ENCODE results near the gene SZT2. TPM values are rescaled to one million over a fixed set of nuclear protein-coding genes. Genes with fewer than 3 reads are reported as not detected.
"Not testable (repeated sequence)": the region's sequence is repeated elsewhere in the genome, so short reads cannot be mapped to it uniquely, and the experiment has no call there.

Gene SZT2
- polyA plus RNA-seq, 3 donors = 20.9 to 30.1 (median 21.6) TPM

- DNase-seq (ENCODE audit: extremely low read depth in 1 of 11, low read depth in 9 of 11, low spot score in 4 of 11) = no peak
Observed at GRCh38 chr1:43464681-43465504, 75.2 kb downstream of the SZT2 start.

DNA sequence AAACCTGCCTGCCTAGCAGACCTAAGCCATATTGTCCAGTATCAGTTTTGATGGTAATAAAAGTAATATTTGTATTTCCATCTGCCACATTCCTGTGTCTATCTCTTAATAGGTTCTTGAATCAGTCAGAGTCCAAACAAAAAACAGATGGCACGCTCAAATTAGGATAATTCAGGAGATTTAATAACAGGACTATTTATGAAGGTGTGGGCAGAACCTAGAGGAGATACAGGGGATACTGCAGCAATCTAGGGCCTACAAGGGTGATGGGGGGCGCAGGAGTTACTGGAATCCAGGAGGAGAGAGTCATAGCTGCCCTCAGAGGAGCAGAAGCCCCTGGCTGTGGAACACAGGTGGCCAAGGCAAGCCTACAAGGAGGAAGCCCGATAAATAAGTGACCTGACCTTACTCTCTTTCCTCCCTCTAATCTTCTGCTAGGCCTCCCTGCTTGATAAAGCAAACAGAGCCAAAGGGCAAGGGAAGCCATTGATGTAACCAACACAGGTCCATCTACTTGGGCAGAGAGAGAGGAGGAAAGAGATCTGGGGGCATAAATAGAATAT, 75.9 kb downstream of the SZT2 start:
- DNase-seq (ENCODE audit: extremely low read depth in 1 of 11, low read depth in 9 of 11, low spot score in 4 of 11) = no peak

DNA sequence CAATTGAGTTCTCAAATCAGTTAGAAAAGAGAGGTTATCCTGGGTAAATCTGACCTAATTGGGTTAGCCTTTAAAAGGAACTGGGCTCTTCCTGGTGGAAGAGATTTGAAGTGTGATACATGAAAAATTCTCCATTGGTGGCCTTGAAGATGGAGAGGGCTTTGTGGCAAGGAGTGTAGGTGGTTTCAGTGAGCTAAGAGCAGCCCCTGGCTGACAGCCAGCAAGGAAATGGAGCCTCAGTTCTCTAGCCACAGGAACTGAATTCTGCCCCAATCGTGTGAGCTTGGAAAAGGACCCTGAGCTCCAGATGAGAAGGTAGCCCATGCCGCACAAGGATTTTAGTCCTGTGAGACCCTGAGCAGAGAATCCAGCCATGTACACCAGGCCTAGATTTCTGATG, 76.7 kb downstream of the SZT2 start:
- no peak for DNase-seq (ENCODE audit: extremely low read depth in 1 of 11, low read depth in 9 of 11, low spot score in 4 of 11)

- no peak for DNase-seq (ENCODE audit: extremely low read depth in 1 of 11, low read depth in 9 of 11, low spot score in 4 of 11)
Observed at GRCh38 chr1:43468414-43468813, 78.7 kb downstream of the SZT2 start.

- no peak for DNase-seq (ENCODE audit: extremely low read depth in 1 of 11, low read depth in 9 of 11, low spot score in 4 of 11)
Observed at GRCh38 chr1:43469932-43470331, 80.2 kb downstream of the SZT2 start.

DNA sequence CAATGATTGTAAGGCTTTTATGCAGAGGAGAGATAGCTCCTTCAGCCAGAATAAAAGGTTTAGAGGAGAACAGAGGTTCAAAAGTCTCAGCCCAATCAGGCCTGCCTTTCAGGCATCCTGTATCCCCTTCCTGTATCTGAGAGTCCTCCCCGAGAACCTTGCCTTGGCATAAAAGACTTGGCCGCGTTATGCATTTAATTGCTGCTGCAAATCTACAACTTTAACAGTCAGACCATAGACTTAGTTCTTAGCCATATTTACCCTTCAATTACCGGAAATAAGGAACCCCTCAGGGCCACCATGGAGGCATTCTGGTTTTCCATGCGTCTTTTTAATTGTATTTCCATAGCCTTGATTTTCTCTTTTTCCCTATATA, 82.4 kb downstream of the SZT2 start:
- DNase-seq (ENCODE audit: extremely low read depth in 1 of 11, low read depth in 9 of 11, low spot score in 4 of 11) = no peak

GRCh38 chr1:43472463-43473151, 82.9 kb downstream of the SZT2 start:
- not testable (repeated sequence) for DNase-seq (ENCODE audit: extremely low read depth in 1 of 11, low read depth in 9 of 11, low spot score in 4 of 11)

DNA sequence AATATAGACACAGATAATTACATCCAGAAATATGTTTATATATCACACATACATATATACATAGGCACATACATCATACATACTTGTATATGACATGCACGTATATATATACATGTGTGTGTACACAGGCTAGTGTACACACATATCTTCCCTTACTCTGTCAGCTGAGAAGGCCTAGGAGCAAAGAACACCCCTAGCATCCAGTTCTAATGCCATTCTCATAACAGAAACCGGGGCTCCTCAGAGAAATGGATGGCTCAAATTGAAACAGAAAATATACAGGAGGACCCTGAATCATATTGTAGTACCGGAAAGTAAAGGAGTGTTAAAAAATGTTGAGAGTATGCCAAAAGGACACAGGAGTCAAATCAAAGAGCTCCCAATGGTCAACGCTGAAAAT, 83.8 kb downstream of the SZT2 start:
- DNase-seq (ENCODE audit: extremely low read depth in 1 of 11, low read depth in 9 of 11, low spot score in 4 of 11) = no peak

GRCh38 chr1:43475611-43476401, 86.1 kb downstream of the SZT2 start:
- DNase-seq (ENCODE audit: extremely low read depth in 1 of 11, low read depth in 9 of 11, low spot score in 4 of 11) = not testable (repeated sequence)

DNA sequence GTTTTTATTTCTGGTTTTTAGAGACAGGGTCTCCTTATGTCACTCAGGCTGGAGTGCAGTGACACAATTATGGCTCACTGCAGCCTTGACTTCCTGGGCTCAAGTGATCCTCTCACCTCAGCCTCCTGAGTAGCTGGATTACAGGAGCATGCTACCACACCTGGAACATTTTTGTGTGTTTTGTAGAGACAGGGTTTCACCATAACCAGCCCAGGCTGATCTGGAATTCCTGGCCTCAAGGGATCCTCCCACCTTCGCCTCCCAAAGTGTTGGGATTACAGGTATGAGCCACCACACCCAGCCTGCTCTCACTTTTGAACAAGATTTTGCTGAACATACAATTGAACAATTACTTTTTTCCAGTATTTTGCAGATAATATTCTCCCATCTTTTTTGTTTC, 88.0 kb downstream of the SZT2 start:
- DNase-seq (ENCODE audit: extremely low read depth in 1 of 11, low read depth in 9 of 11, low spot score in 4 of 11) = no peak

- no peak for DNase-seq (ENCODE audit: extremely low read depth in 1 of 11, low read depth in 9 of 11, low spot score in 4 of 11)
Observed at GRCh38 chr1:43479414-43479813, 89.7 kb downstream of the SZT2 start.

- peak in 9 of 11 donors; percentile 8 to 36 (median 23) for DNase-seq (ENCODE audit: extremely low read depth in 1 of 11, low read depth in 9 of 11, low spot score in 4 of 11)
Observed at GRCh38 chr1:43481491-43481890, 91.8 kb downstream of the SZT2 start.

DNA sequence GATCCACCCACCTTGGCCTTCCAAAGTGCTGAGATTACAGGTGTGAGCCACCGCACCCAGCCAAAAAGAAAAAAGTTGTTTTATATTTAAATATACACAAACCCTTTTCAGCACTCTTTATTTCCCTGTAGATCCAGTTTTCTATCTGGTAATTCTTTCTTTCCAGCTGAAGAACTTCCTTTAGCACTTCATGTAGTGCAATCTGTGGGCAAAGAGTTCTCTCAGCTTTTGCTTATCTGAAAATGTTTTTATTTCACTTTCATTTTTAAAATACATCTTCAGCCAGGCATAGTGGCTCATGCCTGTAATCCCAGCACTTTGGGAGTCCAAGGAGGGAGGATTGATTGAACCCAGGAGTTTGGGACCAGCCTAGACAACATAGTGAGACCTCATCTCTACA, 92.5 kb downstream of the SZT2 start:
- DNase-seq (ENCODE audit: extremely low read depth in 1 of 11, low read depth in 9 of 11, low spot score in 4 of 11) = no peak

GRCh38 chr1:43484367-43484766, 94.7 kb downstream of the SZT2 start:
- DNase-seq (ENCODE audit: extremely low read depth in 1 of 11, low read depth in 9 of 11, low spot score in 4 of 11) = no peak

GRCh38 chr1:43488165-43488564, 98.5 kb downstream of the SZT2 start:
- no peak for DNase-seq (ENCODE audit: extremely low read depth in 1 of 11, low read depth in 9 of 11, low spot score in 4 of 11)

DNA sequence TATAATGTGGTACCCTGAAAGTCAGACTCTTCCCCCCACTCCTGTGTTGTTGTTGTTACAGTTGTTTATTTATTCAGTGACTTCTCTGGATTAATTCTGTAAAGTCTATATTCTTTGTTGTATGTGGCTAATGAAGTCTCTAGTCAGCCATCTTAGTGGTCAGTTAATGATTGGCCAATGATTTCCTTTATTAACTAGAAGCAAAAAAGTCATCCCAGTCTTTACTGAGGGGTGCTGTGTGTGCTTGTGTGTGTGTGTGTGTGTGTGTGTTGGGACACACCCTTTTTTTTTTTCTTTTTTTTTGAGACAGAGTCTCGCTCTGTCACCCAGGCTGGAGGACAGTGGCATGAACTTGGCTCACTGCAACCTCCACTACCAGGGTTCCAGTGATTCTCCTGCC, 101.4 kb downstream of the SZT2 start:
- no peak for DNase-seq (ENCODE audit: extremely low read depth in 1 of 11, low read depth in 9 of 11, low spot score in 4 of 11)

GRCh38 chr1:43492826-43493225, 103.1 kb downstream of the SZT2 start:
- no peak for DNase-seq (ENCODE audit: extremely low read depth in 1 of 11, low read depth in 9 of 11, low spot score in 4 of 11)

DNA sequence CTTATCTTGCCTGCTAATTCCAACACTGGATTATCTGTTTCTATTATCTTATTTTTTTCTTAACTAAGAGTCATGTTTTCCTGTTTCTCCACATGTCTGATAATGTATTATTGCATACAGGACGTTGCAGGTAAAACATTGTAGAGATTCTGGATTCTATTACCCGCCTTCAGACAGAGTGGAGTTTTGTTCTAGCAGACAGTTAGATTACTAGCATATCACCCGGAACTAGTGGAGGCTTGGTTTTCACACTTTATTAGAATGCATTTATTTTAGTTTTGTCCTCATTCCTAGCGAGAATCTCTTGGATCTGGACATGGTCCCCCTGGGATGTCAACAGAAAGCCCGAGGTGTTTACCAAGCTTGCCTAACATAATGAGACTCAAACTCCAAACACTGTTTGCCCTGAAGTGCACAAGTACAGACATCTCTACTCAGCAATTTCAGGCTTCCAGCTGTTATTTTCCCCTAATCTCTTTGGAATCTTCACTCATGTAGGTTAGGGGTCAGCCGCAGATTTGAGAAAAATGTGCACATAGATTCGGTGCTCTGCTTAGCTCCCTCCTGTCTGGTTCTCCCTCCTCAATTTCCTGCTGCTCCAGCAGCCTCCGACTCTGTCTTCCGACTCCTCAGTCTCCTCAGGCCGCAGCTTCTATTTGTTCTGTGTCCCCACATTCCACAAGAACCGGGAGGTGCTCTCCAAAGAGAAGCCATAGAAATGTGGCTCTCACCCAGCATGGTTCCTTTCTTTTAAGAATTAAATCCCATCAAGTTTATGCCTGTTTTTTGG, 104.2 kb downstream of the SZT2 start:
- DNase-seq (ENCODE audit: extremely low read depth in 1 of 11, low read depth in 9 of 11, low spot score in 4 of 11) = no peak

GRCh38 chr1:43495204-43495603, 105.5 kb downstream of the SZT2 start:
- no peak for DNase-seq (ENCODE audit: extremely low read depth in 1 of 11, low read depth in 9 of 11, low spot score in 4 of 11)
